Neural crest cell (in vitro differentiated cells): ENCODE data around the gene ING3. TPM values are rescaled to one million over a fixed set of nuclear protein-coding genes. Genes with fewer than 3 reads are reported as not detected.

Experiments
- DNase-seq: peaks from one replicate; pipeline ENCODE4 v3.0.0; 2021; ENCODE audit warnings: low read depth, mixed read lengths, low spot score
- H3K27ac Mint-ChIP-seq: one replicate; pipeline ENCODE4 v1.8.0; 2021; ENCODE audit warnings: mild to moderate bottlenecking, mixed read lengths; ENCODE audit not compliant: unreplicated experiment
- H3K27me3 Mint-ChIP-seq: 2 replicates; pipeline ENCODE4 v1.8.0; 2021; ENCODE audit warnings: low read depth, mild to moderate bottlenecking, mixed read lengths
- H3K36me3 Mint-ChIP-seq: 2 replicates; pipeline ENCODE4 v1.8.0; 2021; ENCODE audit warnings: low read depth, mild to moderate bottlenecking, mixed read lengths
- H3K4me1 Mint-ChIP-seq: 2 replicates; pipeline ENCODE4 v1.8.0; 2021; ENCODE audit warnings: mixed read lengths
- H3K4me3 Mint-ChIP-seq: one replicate; pipeline ENCODE4 v1.8.0; 2021; ENCODE audit warnings: mild to moderate bottlenecking, mixed read lengths
- H3K9me3 Mint-ChIP-seq: 2 replicates; pipeline ENCODE4 v1.8.0; 2021; ENCODE audit warnings: mixed read lengths
- CTCF ChIP-seq: fragments of 200-600 bp; sonication (generic); conservative IDR thresholded peaks from 2 replicates; pipeline ENCODE4 v1.5.0; 2021; ENCODE audit warnings: antibody characterized with exemption, mild to moderate bottlenecking
- total RNA-seq: library from RNA; stranded (reverse); gene quantifications from 2 replicates; pipeline ENCODE4 v1.2.1, GENCODE V29; 2021

The ING3 gene
- total RNA-seq, 1 donor from 2014 or later = 26.9 TPM

DNA sequence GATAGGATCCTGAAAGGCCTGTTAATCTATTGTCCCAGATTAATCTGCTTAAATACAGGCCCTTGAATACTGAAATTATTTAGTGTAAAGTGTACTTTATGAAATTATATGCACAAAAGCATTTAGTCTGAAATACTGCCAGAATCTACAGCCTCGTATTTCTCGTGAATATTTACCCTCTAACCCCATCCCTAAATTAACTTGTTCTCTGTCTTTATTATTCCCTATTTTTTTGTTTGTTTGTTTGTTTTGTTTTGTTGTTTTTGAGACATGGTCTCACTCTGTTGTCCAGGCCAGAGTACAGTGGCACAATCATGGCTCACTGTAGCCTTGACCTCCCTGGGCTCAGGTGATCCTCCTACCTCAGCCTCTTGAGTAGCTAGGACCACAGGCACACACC, 35.3 kb downstream of the ING3 start:
- no peak overlapping the region for H3K4me3 Mint-ChIP-seq
- no peaks in the 10 kb centered on the region for H3K36me3 Mint-ChIP-seq
- H3K27me3 Mint-ChIP-seq = peaks cover 33% of the 10 kb centered on the region
- H3K27ac Mint-ChIP-seq = no peak overlapping the region
- H3K9me3 Mint-ChIP-seq = no peaks in the 10 kb centered on the region
- TF ChIP-seq CTCF = no peak
- H3K4me1 Mint-ChIP-seq = peaks cover 25% of the 10 kb centered on the region
- no peak for DNase-seq

GRCh38 chr7:120986650-120987049, 36.1 kb downstream of the ING3 start:
- peaks cover 36% of the 10 kb centered on the region for H3K27me3 Mint-ChIP-seq
- H3K27ac Mint-ChIP-seq = no peak overlapping the region
- H3K9me3 Mint-ChIP-seq = no peaks in the 10 kb centered on the region
- no peak for DNase-seq
- no peak overlapping the region for H3K4me3 Mint-ChIP-seq
- H3K4me1 Mint-ChIP-seq = peaks cover 25% of the 10 kb centered on the region
- TF ChIP-seq CTCF = no peak
- H3K36me3 Mint-ChIP-seq = no peaks in the 10 kb centered on the region

GRCh38 chr7:120987280-120987679, 36.7 kb downstream of the ING3 start:
- peaks cover 25% of the 10 kb centered on the region for H3K4me1 Mint-ChIP-seq

DNA sequence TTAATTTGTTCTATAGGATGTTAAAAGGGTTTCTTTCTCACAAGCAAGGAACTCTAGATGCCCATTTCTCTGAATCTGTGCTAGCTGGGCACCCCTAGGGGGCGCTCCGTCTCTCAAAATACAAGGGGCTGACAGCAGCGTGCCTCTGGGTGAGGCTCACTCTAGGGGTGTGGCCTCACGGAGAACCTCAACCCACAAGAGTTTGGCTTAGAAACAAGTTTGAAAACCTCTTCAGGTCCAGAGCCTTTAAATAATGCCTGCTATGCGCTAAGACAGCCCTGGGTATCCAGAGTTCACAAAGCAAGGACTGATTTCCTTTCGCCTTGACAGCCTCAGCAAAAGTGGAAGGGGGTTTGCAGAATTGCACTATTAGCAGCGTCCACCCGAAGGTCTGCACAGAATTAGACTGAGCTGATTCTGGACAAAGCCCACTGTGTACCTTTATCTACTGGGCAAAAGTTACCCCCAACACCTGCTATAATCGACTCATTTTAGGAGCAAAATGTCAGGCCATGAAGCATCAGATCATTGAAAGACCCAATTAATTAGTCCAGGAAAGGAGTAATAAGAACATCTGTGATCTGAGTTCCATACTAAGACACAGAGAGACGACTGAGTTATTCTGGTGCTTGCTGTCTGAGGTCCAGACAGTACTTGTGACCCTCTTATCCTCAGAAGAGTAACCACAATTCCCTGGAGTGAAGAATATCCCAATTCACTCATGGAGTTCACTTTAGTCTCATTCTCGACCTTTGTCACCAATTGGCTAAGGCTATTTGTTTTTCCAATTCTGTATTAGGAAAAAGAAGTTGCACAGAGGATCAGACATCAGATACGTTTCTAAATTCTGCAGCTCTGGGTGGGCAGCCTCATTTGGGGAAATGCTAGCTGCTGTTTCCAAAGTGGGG, 37.4 kb downstream of the ING3 start:
- Mint-ChIP-seq H3K27me3 (peaks cover 37% of the 10 kb centered on the region), H3K9me3 (no peaks in the 10 kb centered on the region), H3K4me3 (peak overlapping the region; percentile 85), H3K36me3 (no peaks in the 10 kb centered on the region), H3K4me1 (peaks cover 25% of the 10 kb centered on the region), H3K27ac (no peak overlapping the region)
- TF ChIP-seq CTCF = peak; percentile 96
- peak; percentile 78 for DNase-seq

More at GRCh38 chr7:120987280-120987679, 36.7 kb downstream of the ING3 start:
- H3K4me3 Mint-ChIP-seq = no peak overlapping the region
- H3K36me3 Mint-ChIP-seq = no peaks in the 10 kb centered on the region
- no peaks in the 10 kb centered on the region for H3K9me3 Mint-ChIP-seq
- peaks cover 37% of the 10 kb centered on the region for H3K27me3 Mint-ChIP-seq
- DNase-seq = no peak
- no peak overlapping the region for H3K27ac Mint-ChIP-seq
- no peak for TF ChIP-seq CTCF

GRCh38 chr7:120988591-120989256, 38.1 kb downstream of the ING3 start, which contains the start of gene CPED1:
TSS of gene CPED1 (plus strand) at chr7:120988711. CDS start at chr7:120989622, 911 bp downstream.
- Mint-ChIP-seq H3K4me3 (peak within 1 kb of the TSS; percentile 85), H3K36me3 (no peaks in the 10 kb centered on the region), H3K27me3 (peaks cover 37% of the 10 kb centered on the region), H3K27ac (no peak within 1 kb of the TSS), H3K4me1 (peaks cover 25% of the 10 kb centered on the region), H3K9me3 (no peaks in the 10 kb centered on the region)
- TF ChIP-seq CTCF = no peak
- DNase-seq = peak; percentile 56
